HL-60 (cell line): Measurements from ENCODE around the gene NALCN.

Experiments
- GABPA ChIP-seq: IDR thresholded peaks from 2 replicates; pipeline ENCODE4 v1.6.1; 2012; ENCODE audit warnings: low read depth
- POLR2AphosphoS5 ChIP-seq: IDR thresholded peaks from 2 replicates; pipeline ENCODE4 v1.6.1; 2012; ENCODE audit warnings: low read depth
- SPI1 ChIP-seq: IDR thresholded peaks from 2 replicates; pipeline ENCODE4 v1.6.1; 2012; ENCODE audit warnings: low read depth, mild to moderate bottlenecking, borderline replicate concordance
- TF ChIP-seq, protein P1 (sequence below): IDR thresholded peaks from one replicate; pipeline ENCODE4 v1.5.1; 2011; ENCODE audit warnings: low read length, control low read depth, inconsistent platforms; ENCODE audit not compliant: insufficient read depth
- TF ChIP-seq, protein P2 (sequence below): IDR thresholded peaks from 2 replicates; pipeline ENCODE4 v1.6.1; 2012; ENCODE audit warnings: low read depth; ENCODE audit not compliant: insufficient replicate concordance

DNA sequence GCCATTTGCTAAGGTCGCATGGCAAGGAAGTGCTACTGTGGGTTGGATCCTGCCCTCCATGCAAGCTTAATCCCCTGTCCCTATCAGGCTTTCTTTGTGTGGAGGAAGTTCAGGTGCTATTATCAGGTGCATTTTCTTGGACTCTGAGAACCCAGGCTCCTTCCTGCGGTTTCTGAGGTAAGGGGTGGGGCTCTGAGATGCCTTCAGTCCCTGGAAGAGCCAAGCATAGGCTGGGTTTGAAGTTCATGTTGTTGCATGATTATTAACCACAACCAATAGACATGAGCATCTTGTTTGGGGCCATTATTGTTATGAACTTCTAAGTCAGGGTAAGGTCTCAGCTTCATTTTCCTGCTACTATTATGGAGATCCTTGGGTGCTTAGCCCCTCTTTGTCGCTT is 109.5 kb downstream of the NALCN start:
- TF ChIP-seq, protein P1, sequence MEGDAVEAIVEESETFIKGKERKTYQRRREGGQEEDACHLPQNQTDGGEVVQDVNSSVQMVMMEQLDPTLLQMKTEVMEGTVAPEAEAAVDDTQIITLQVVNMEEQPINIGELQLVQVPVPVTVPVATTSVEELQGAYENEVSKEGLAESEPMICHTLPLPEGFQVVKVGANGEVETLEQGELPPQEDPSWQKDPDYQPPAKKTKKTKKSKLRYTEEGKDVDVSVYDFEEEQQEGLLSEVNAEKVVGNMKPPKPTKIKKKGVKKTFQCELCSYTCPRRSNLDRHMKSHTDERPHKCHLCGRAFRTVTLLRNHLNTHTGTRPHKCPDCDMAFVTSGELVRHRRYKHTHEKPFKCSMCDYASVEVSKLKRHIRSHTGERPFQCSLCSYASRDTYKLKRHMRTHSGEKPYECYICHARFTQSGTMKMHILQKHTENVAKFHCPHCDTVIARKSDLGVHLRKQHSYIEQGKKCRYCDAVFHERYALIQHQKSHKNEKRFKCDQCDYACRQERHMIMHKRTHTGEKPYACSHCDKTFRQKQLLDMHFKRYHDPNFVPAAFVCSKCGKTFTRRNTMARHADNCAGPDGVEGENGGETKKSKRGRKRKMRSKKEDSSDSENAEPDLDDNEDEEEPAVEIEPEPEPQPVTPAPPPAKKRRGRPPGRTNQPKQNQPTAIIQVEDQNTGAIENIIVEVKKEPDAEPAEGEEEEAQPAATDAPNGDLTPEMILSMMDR: no peak
- TF ChIP-seq, protein P2, sequence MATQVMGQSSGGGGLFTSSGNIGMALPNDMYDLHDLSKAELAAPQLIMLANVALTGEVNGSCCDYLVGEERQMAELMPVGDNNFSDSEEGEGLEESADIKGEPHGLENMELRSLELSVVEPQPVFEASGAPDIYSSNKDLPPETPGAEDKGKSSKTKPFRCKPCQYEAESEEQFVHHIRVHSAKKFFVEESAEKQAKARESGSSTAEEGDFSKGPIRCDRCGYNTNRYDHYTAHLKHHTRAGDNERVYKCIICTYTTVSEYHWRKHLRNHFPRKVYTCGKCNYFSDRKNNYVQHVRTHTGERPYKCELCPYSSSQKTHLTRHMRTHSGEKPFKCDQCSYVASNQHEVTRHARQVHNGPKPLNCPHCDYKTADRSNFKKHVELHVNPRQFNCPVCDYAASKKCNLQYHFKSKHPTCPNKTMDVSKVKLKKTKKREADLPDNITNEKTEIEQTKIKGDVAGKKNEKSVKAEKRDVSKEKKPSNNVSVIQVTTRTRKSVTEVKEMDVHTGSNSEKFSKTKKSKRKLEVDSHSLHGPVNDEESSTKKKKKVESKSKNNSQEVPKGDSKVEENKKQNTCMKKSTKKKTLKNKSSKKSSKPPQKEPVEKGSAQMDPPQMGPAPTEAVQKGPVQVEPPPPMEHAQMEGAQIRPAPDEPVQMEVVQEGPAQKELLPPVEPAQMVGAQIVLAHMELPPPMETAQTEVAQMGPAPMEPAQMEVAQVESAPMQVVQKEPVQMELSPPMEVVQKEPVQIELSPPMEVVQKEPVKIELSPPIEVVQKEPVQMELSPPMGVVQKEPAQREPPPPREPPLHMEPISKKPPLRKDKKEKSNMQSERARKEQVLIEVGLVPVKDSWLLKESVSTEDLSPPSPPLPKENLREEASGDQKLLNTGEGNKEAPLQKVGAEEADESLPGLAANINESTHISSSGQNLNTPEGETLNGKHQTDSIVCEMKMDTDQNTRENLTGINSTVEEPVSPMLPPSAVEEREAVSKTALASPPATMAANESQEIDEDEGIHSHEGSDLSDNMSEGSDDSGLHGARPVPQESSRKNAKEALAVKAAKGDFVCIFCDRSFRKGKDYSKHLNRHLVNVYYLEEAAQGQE: no peak
- TF ChIP-seq POLR2AphosphoS5 (no peak), GABPA (no peak), SPI1 (no peak)
